H9 (cell line): ENCODE measurements around the gene TRIM68. TPM values are rescaled to one million over a fixed set of nuclear protein-coding genes. Genes with fewer than 3 reads are reported as not detected.
A peak's percentile ranks its signal among the peaks of the same experiment; 100 is the strongest.

Experiments
- DNase-seq: peaks from one replicate; pipeline ENCODE4 v3.0.0-alpha.2; 2017
- H2AFZ ChIP-seq: one replicate; pipeline ENCODE4 v1.6.1; 2013; ENCODE audit warnings: mild to moderate bottlenecking, low read length, control low read depth, moderate library complexity
- H2AK5ac ChIP-seq: 2 replicates; pipeline ENCODE4 v1.6.1; 2013; ENCODE audit warnings: low read length, control low read depth, mixed read lengths; ENCODE audit not compliant: insufficient read length
- H2BK120ac ChIP-seq: one replicate; pipeline ENCODE4 v1.6.1; 2013; ENCODE audit warnings: low read depth, mild to moderate bottlenecking, low read length, control low read depth, inconsistent platforms; ENCODE audit not compliant: poor library complexity, severe bottlenecking
- H2BK12ac ChIP-seq: 2 replicates; pipeline ENCODE4 v1.6.1; 2013; ENCODE audit warnings: low read length, control low read depth, mixed read lengths, low read depth; ENCODE audit not compliant: insufficient read length
- H2BK15ac ChIP-seq: 2 replicates; pipeline ENCODE4 v1.6.1; 2013; ENCODE audit warnings: low read depth, low read length, control low read depth
- H2BK20ac ChIP-seq: one replicate; pipeline ENCODE4 v1.6.1; 2013; ENCODE audit warnings: low read depth, mild to moderate bottlenecking, low read length, control low read depth, inconsistent platforms; ENCODE audit not compliant: poor library complexity, severe bottlenecking
- H2BK5ac ChIP-seq: 2 replicates; pipeline ENCODE4 v1.6.1; 2013; ENCODE audit warnings: low read length, control low read depth, mixed read lengths; ENCODE audit not compliant: insufficient read length
- H3K14ac ChIP-seq: 2 replicates; pipeline ENCODE4 v1.6.1; 2013; ENCODE audit warnings: low read length, control low read depth; ENCODE audit not compliant: insufficient read depth
- H3K18ac ChIP-seq: 2 replicates; pipeline ENCODE4 v1.6.1; 2013; ENCODE audit warnings: low read depth, mild to moderate bottlenecking, mixed read lengths, low read length, control low read depth; ENCODE audit not compliant: insufficient read length
- H3K23ac ChIP-seq: 2 replicates; pipeline ENCODE4 v1.6.1; 2013; ENCODE audit warnings: low read length, control low read depth, mixed read lengths, low read depth; ENCODE audit not compliant: insufficient read length
- H3K23me2 ChIP-seq: 2 replicates; pipeline ENCODE4 v1.6.1; 2013; ENCODE audit warnings: low read depth, mild to moderate bottlenecking, mixed read lengths, low read length, control low read depth; ENCODE audit not compliant: insufficient read length, poor library complexity, severe bottlenecking
- H3K27ac ChIP-seq: 2 replicates; pipeline ENCODE4 v1.5.1; 2013; ENCODE audit warnings: low read length, control low read depth, mixed read lengths, low read depth; ENCODE audit not compliant: insufficient read length
- H3K27me3 ChIP-seq: 2 replicates; pipeline ENCODE4 v1.6.1; 2013; ENCODE audit warnings: low read length, control low read depth, inconsistent platforms; ENCODE audit not compliant: insufficient read depth
- H3K4ac ChIP-seq: 2 replicates; pipeline ENCODE4 v1.6.1; 2013; ENCODE audit warnings: low read depth, mild to moderate bottlenecking, control low read depth, inconsistent platforms, low read length, moderate library complexity
- H3K4me1 ChIP-seq: 2 replicates; pipeline ENCODE4 v1.6.1; 2013; ENCODE audit warnings: low read length, control low read depth, inconsistent platforms; ENCODE audit not compliant: insufficient read depth
- H3K4me2 ChIP-seq: 2 replicates; pipeline ENCODE4 v1.6.1; 2013; ENCODE audit warnings: low read length, control low read depth, mixed read lengths; ENCODE audit not compliant: insufficient read length, insufficient read depth
- H3K56ac ChIP-seq: 2 replicates; pipeline ENCODE4 v1.6.1; 2013; ENCODE audit warnings: low read depth, mild to moderate bottlenecking, mixed read lengths, low read length, control low read depth; ENCODE audit not compliant: insufficient read length
- H3K79me1 ChIP-seq: 2 replicates; pipeline ENCODE4 v1.6.1; 2013; ENCODE audit warnings: low read depth, mild to moderate bottlenecking, moderate library complexity, low read length, control low read depth, inconsistent platforms; ENCODE audit not compliant: insufficient read depth, poor library complexity, severe bottlenecking
- H3K79me2 ChIP-seq: 2 replicates; pipeline ENCODE4 v1.6.1; 2013; ENCODE audit warnings: low read length, control low read depth, inconsistent platforms; ENCODE audit not compliant: insufficient read depth
- H3K9ac ChIP-seq: 2 replicates; pipeline ENCODE4 v1.6.1; 2013; ENCODE audit warnings: low read length, control low read depth, mixed read lengths; ENCODE audit not compliant: insufficient read length; ENCODE audit errors: extremely low read depth
- H3K9me3 ChIP-seq: one replicate; pipeline ENCODE4 v1.6.1; 2013; ENCODE audit warnings: low read depth, low read length, inconsistent platforms; ENCODE audit not compliant: control insufficient read depth
- H3T11ph ChIP-seq: one replicate; pipeline ENCODE4 v1.6.1; 2013; ENCODE audit warnings: mild to moderate bottlenecking, low read length, control low read depth, inconsistent platforms
- H4K20me1 ChIP-seq: one replicate; pipeline ENCODE4 v1.6.1; 2013; ENCODE audit not compliant: control insufficient read depth, insufficient read length, insufficient read depth
- H4K5ac ChIP-seq: 2 replicates; pipeline ENCODE4 v1.6.1; 2013; ENCODE audit warnings: low read depth, mild to moderate bottlenecking, mixed read lengths, low read length, control low read depth; ENCODE audit not compliant: insufficient read length
- H4K8ac ChIP-seq: replicated peaks from 2 replicates; pipeline ENCODE4 v1.6.1; 2013; ENCODE audit warnings: low read length, control low read depth, mixed read lengths, low read depth; ENCODE audit not compliant: insufficient read length
- H4K91ac ChIP-seq: 2 replicates; pipeline ENCODE4 v1.6.1; 2013; ENCODE audit warnings: low read depth, mild to moderate bottlenecking, moderate library complexity, mixed read lengths, low read length, control low read depth; ENCODE audit not compliant: insufficient read length
- H3K27ac Mint-ChIP-seq, 3 experiments: 2 replicates in 2 of 3; 3 replicates in 1 of 3; pipeline ENCODE4 v1.8.0; 2020 to 2021; ENCODE audit warnings: mixed read lengths in 3 of 3, mild to moderate bottlenecking in 1 of 3, moderate library complexity in 1 of 3
- H3K27me3 Mint-ChIP-seq: 2 replicates; pipeline ENCODE4 v1.8.0; 2021; ENCODE audit warnings: low read depth, mild to moderate bottlenecking, moderate library complexity, mixed read lengths
- H3K36me3 Mint-ChIP-seq, 3 experiments: 2 replicates in 2 of 3; 3 replicates in 1 of 3; pipeline ENCODE4 v1.8.0; 2020 to 2021; ENCODE audit warnings: low read depth in 3 of 3, mixed read lengths in 3 of 3; ENCODE audit not compliant: insufficient read depth in 1 of 3
- H3K4me1 Mint-ChIP-seq, 2 experiments: 2 replicates each; pipeline ENCODE4 v1.8.0; 2020; ENCODE audit warnings: mixed read lengths in 2 of 2
- H3K4me3 Mint-ChIP-seq, 2 experiments: 2 replicates in 1 of 2; 3 replicates in 1 of 2; pipeline ENCODE4 v1.8.0; 2020 to 2021; ENCODE audit warnings: mild to moderate bottlenecking in 2 of 2, mixed read lengths in 2 of 2, moderate library complexity in 1 of 2
- H3K9me3 Mint-ChIP-seq, 2 experiments: 2 replicates in 1 of 2; 3 replicates in 1 of 2; pipeline ENCODE4 v1.8.0; 2020; ENCODE audit warnings: mild to moderate bottlenecking in 2 of 2, mixed read lengths in 2 of 2, moderate library complexity in 1 of 2
- WGBS: extraction: QIAGEN DNeasy Blood & Tissue Kit; methylation state at CpG from one replicate; pipeline ENCODE4 v1.1.7; 2013; ENCODE audit warnings: missing lambda C conversion rate, low lambda C conversion rate, mixed read lengths; ENCODE audit not compliant: insufficient read length; ENCODE audit errors: extremely low coverage; 5-methylcytosine and 5-hydroxymethylcytosine counted together
- total RNA-seq: library from RNA; stranded (reverse); gene quantifications from 2 replicates; pipeline ENCODE4 v1.2.1, GENCODE V29; 2021
- TF ChIP-seq, protein P1 (sequence below): fragments of 200-600 bp; sonication (generic); conservative IDR thresholded peaks from 3 replicates; pipeline ENCODE4 v1.8.0; 2021; ENCODE audit warnings: antibody characterized with exemption, mild to moderate bottlenecking

TRIM68 gene
- total RNA-seq, 1 experiment from 2014 or later: 9.9 TPM

- Histone ChIP-seq H2BK120ac (no peak overlapping the region), H3K14ac (no peak overlapping the region), H2BK15ac (no peak overlapping the region), H3K4me1 (no peaks in the 10 kb centered on the region), H3T11ph (no peak overlapping the region), H3K4ac (no peak overlapping the region), H2BK5ac (no peak overlapping the region), H3K4me2 (no peak overlapping the region), H3K9ac (no peak overlapping the region), H2AFZ (no peak overlapping the region), H4K5ac (no peak overlapping the region), H2BK20ac (no peak overlapping the region), H4K20me1 (no peaks in the 10 kb centered on the region), H3K56ac (no peak overlapping the region), H4K8ac (no peak overlapping the region), H3K27ac (no peak overlapping the region), H3K79me2 (no peaks in the 10 kb centered on the region), H4K91ac (no peak overlapping the region), H3K9me3 (no peaks in the 10 kb centered on the region), H2BK12ac (no peak overlapping the region), H3K23me2 (no peaks in the 10 kb centered on the region), H3K27me3 (no peaks in the 10 kb centered on the region), H3K23ac (no peak overlapping the region), H3K79me1 (no peaks in the 10 kb centered on the region), H3K18ac (no peak overlapping the region), H2AK5ac (no peak overlapping the region)
- H3K36me3 Mint-ChIP-seq: peaks cover 0 to 5% (median 3%) of the 10 kb centered on the region in 3 experiments; a peak in 4 of 7 replicates
- peak; percentile 30 for DNase-seq
- TF ChIP-seq, protein P1, sequence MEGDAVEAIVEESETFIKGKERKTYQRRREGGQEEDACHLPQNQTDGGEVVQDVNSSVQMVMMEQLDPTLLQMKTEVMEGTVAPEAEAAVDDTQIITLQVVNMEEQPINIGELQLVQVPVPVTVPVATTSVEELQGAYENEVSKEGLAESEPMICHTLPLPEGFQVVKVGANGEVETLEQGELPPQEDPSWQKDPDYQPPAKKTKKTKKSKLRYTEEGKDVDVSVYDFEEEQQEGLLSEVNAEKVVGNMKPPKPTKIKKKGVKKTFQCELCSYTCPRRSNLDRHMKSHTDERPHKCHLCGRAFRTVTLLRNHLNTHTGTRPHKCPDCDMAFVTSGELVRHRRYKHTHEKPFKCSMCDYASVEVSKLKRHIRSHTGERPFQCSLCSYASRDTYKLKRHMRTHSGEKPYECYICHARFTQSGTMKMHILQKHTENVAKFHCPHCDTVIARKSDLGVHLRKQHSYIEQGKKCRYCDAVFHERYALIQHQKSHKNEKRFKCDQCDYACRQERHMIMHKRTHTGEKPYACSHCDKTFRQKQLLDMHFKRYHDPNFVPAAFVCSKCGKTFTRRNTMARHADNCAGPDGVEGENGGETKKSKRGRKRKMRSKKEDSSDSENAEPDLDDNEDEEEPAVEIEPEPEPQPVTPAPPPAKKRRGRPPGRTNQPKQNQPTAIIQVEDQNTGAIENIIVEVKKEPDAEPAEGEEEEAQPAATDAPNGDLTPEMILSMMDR: peak; percentile 68
- H3K4me1 Mint-ChIP-seq: no peaks in the 10 kb centered on the region; a peak in 1 of 4 replicates
- no CpG with 5 or more reads among the region's 8 CpGs for whole genome bisulfite sequencing
- H3K4me3 Mint-ChIP-seq: no peak overlapping the region
- H3K27ac Mint-ChIP-seq: peak overlapping the region in 1 of 3 experiments; percentile 31; a peak in 1 of 7 replicates
- H3K27me3 Mint-ChIP-seq: peaks cover 3% of the 10 kb centered on the region
- H3K9me3 Mint-ChIP-seq: peaks cover 11 to 13% of the 10 kb centered on the region in 2 experiments; a peak in 3 of 5 replicates
Measured at GRCh38 chr11:4551346-4551979, 56.6 kb downstream of the TRIM68 start.

Other genes starting within 250 kb of the TRIM68 start
- not detected in 2 replicates for gene OR52B4, start 239.8 kb downstream of the TRIM68 start, total RNA-seq
- gene TRIM21, start 214.5 kb downstream of the TRIM68 start, total RNA-seq: 15.1 and 15.6 TPM in 2 replicates
- not detected in 2 replicates for gene OR52K2, start 158.9 kb downstream of the TRIM68 start, total RNA-seq
- not detected in 2 replicates for gene OR52K1, start 125.6 kb downstream of the TRIM68 start, total RNA-seq
- gene OR52M1, start 63.0 kb downstream of the TRIM68 start, total RNA-seq: not detected in 2 replicates
- gene OR52I2, start 26.5 kb downstream of the TRIM68 start, total RNA-seq: not detected in 2 replicates
- gene OR52I1, start 14.2 kb downstream of the TRIM68 start, total RNA-seq: not detected in 2 replicates
- not detected in 2 replicates for gene OR51D1, start 29.2 kb upstream of the TRIM68 start, total RNA-seq
- gene OR51E1, start 35.8 kb upstream of the TRIM68 start, total RNA-seq: not detected in 2 replicates
- gene OR51E2, start 89.6 kb upstream of the TRIM68 start, total RNA-seq: not detected in 2 replicates
- not detected in 2 replicates for gene MMP26, start 96.6 kb upstream of the TRIM68 start, total RNA-seq
- gene OR51F1, start 161.7 kb upstream of the TRIM68 start, total RNA-seq: not detected in 2 replicates
- gene OR52R1, start 196.1 kb upstream of the TRIM68 start, total RNA-seq: not detected in 2 replicates
- gene OR51F2, start 213.1 kb upstream of the TRIM68 start, total RNA-seq: not detected in 2 replicates
- gene OR51S1, start 241.0 kb upstream of the TRIM68 start, total RNA-seq: not detected in 2 replicates